Activated B cell treated with CpG ODN at 0.5 μM for 24 hours (primary cell): Measurements from ENCODE around the gene RYK. TPM values are rescaled to one million over a fixed set of nuclear protein-coding genes. Genes with fewer than 3 reads are reported as not detected.

ENCODE experiments used
- ATAC-seq: fragments of 200-7000 bp; cut with Tn5 transposase; one replicate; pipeline ENCODE4 v1.10.0; 2021; ENCODE audit warnings: low read depth, mild to moderate bottlenecking, moderate library complexity
- CTCF ChIA-PET: fragments of 350-600 bp; sonication (Branson Sonifier 250); formaldehyde crosslinking; loops from one replicate; lab custom pipeline; 2021; ENCODE audit warnings: antibody characterized with exemption; lab: Charles Lee
- POLR2A ChIA-PET: fragments of 350-600 bp; sonication (Branson Sonifier 250); formaldehyde crosslinking; loops from one replicate; lab custom pipeline; 2021; ENCODE audit warnings: antibody characterized with exemption; lab: Charles Lee
- DNase-seq: peaks from one replicate; pipeline ENCODE4 v3.0.0; 2022
- H3K27ac Mint-ChIP-seq: one replicate; pipeline ENCODE4 v1.8.0; 2020; ENCODE audit warnings: mixed read lengths
- H3K27me3 Mint-ChIP-seq: one replicate; pipeline ENCODE4 v1.8.0; 2021; ENCODE audit warnings: mixed read lengths
- H3K36me3 Mint-ChIP-seq: one replicate; pipeline ENCODE4 v1.8.0; 2021; ENCODE audit warnings: low read depth, mixed read lengths
- H3K4me1 Mint-ChIP-seq: one replicate; pipeline ENCODE4 v1.8.0; 2021; ENCODE audit warnings: mixed read lengths
- H3K4me3 Mint-ChIP-seq: one replicate; pipeline ENCODE4 v1.8.0; 2020; ENCODE audit warnings: mild to moderate bottlenecking, mixed read lengths
- H3K9me3 Mint-ChIP-seq: one replicate; pipeline ENCODE4 v1.8.0; 2020; ENCODE audit warnings: mixed read lengths
- intact Hi-C: fragments of 100-400 bp; cut with micrococcal nuclease; formaldehyde crosslinking; loops from one replicate; pipeline ENCODE4 v1.15.1; 2024
- total RNA-seq: library from RNA; stranded (reverse); gene quantifications from 2 replicates; pipeline ENCODE4 v1.2.3, GENCODE V29; 2022
- TF ChIP-seq, protein P1 (sequence below): fragments of 200-600 bp; IDR thresholded peaks from one replicate; pipeline ENCODE4 v1.8.0; 2022; ENCODE audit warnings: antibody characterized with exemption, mild to moderate bottlenecking

RYK gene
- total RNA-seq, 1 donor from 2014 or later, result 38.8 TPM

DNA sequence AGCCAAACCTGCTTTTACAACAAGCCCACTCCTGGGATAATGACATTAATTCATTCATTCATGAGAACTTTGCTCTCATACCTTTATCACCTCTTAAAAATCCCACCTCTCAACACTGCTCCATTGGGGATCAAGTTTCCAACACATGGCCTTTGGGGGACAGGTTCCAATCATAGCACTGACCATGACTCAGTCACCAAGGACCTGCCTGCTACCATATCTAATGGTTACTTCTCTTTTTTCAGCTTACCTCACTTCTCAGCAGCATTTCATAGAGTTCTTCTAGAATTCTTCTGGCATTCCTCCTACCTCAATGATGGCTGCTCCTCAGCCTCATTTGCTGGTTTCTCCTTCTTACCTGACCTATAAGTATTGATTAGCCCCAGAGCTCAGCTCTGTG, 36.9 kb upstream of the RYK start:
- no peaks in the 10 kb centered on the region for H3K36me3 Mint-ChIP-seq
- ATAC-seq (no peak), DNase-seq (no peak)
- H3K9me3 Mint-ChIP-seq, result no peaks in the 10 kb centered on the region
- peaks cover 20% of the 10 kb centered on the region for H3K27me3 Mint-ChIP-seq
- no peaks in the 10 kb centered on the region for H3K4me1 Mint-ChIP-seq
- CTCF ChIA-PET, result no interaction called here
- intact Hi-C loops, result no loop called here
- no peak overlapping the region for H3K4me3 Mint-ChIP-seq
- POLR2A ChIA-PET, result no interaction called here
- H3K27ac Mint-ChIP-seq, result no peak overlapping the region
- TF ChIP-seq, protein P1, sequence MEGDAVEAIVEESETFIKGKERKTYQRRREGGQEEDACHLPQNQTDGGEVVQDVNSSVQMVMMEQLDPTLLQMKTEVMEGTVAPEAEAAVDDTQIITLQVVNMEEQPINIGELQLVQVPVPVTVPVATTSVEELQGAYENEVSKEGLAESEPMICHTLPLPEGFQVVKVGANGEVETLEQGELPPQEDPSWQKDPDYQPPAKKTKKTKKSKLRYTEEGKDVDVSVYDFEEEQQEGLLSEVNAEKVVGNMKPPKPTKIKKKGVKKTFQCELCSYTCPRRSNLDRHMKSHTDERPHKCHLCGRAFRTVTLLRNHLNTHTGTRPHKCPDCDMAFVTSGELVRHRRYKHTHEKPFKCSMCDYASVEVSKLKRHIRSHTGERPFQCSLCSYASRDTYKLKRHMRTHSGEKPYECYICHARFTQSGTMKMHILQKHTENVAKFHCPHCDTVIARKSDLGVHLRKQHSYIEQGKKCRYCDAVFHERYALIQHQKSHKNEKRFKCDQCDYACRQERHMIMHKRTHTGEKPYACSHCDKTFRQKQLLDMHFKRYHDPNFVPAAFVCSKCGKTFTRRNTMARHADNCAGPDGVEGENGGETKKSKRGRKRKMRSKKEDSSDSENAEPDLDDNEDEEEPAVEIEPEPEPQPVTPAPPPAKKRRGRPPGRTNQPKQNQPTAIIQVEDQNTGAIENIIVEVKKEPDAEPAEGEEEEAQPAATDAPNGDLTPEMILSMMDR, result no peak

DNA sequence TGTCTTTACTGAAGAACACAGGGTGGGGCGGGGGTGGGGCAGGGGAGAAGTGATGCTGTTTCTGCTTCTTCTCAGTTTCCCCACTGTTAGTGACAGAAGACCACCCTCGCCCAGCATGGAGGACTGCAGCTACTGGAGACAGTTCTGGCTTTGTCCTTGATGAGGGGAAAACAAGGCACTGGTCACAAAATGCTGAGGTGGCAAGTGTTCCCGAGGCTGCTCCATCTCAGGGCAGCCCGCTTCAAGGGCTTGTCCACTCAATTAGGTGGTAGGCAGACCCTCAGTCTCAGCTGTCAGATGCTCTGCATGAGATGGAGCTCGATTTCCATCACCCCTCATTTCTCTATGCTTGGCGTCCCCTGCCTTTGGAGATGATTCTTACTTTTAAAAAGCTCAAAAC, 33.8 kb upstream of the RYK start:
- H3K4me3 Mint-ChIP-seq, result no peak overlapping the region
- H3K27ac Mint-ChIP-seq, result no peak overlapping the region
- ChIA-PET CTCF (no interaction called here), POLR2A (no interaction called here)
- TF ChIP-seq, protein P1, result no peak
- H3K9me3 Mint-ChIP-seq, result peaks cover 3% of the 10 kb centered on the region
- peaks cover 28% of the 10 kb centered on the region for H3K27me3 Mint-ChIP-seq
- no peaks in the 10 kb centered on the region for H3K4me1 Mint-ChIP-seq
- ATAC-seq (no peak), DNase-seq (no peak)
- intact Hi-C loops, result no loop called here
- no peaks in the 10 kb centered on the region for H3K36me3 Mint-ChIP-seq

GRCh38 chr3:134282659-134283047, 32.0 kb upstream of the RYK start:
- H3K4me3 Mint-ChIP-seq, result no peak overlapping the region
- ChIA-PET CTCF (no interaction called here), POLR2A (no interaction called here)
- no peak for ATAC-seq
- H3K4me1 Mint-ChIP-seq, result no peaks in the 10 kb centered on the region
- H3K27ac Mint-ChIP-seq, result no peak overlapping the region
- H3K9me3 Mint-ChIP-seq, result peaks cover 3% of the 10 kb centered on the region
- H3K36me3 Mint-ChIP-seq, result no peaks in the 10 kb centered on the region
- TF ChIP-seq, protein P1, result no peak
- intact Hi-C loops, result no loop called here
- DNase-seq, result no peak
- H3K27me3 Mint-ChIP-seq, result peaks cover 23% of the 10 kb centered on the region

DNA sequence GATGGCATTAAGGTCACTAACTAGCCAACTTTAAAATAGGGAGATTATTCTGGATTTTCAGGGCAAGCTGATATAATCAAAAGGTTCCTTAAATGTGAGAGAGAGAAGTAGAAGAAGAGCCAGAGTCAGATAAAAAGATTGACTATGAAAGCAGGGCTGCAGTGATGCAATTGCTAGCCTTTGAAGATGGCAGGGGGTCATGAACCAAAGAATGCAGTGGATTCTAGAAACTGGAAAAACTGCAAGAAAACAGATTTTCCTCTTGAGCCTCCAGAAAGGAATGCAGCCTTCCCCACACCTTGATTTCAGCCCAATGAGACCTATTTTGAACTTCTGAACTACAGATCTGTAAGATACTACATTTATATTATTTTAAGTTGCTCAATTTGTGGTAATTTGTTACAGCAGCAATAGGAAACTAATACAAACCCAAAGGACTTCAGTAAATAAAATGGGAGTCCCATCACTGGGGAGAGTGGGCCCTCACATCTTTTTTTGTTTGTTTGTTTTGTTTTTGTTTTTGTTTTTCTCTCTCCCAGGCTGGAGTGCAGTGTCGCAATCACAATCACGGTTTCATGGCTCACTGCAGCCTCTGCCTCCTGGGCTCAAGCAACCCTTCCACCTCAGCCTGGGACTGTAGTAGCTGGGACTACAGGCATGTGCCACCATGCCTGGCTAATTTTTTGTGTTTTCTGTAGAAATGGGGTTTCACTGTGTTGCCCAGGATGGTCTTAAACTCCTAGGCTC, 31.4 kb upstream of the RYK start:
- H3K27me3 Mint-ChIP-seq, result peaks cover 22% of the 10 kb centered on the region
- no peaks in the 10 kb centered on the region for H3K4me1 Mint-ChIP-seq
- no peaks in the 10 kb centered on the region for H3K36me3 Mint-ChIP-seq
- intact Hi-C loops, result no loop called here
- TF ChIP-seq, protein P1, result no peak
- ChIA-PET CTCF (no interaction called here), POLR2A (no interaction called here)
- H3K4me3 Mint-ChIP-seq, result no peak overlapping the region
- ATAC-seq (no peak), DNase-seq (no peak)
- H3K9me3 Mint-ChIP-seq, result peaks cover 3% of the 10 kb centered on the region
- H3K27ac Mint-ChIP-seq, result no peak overlapping the region

DNA sequence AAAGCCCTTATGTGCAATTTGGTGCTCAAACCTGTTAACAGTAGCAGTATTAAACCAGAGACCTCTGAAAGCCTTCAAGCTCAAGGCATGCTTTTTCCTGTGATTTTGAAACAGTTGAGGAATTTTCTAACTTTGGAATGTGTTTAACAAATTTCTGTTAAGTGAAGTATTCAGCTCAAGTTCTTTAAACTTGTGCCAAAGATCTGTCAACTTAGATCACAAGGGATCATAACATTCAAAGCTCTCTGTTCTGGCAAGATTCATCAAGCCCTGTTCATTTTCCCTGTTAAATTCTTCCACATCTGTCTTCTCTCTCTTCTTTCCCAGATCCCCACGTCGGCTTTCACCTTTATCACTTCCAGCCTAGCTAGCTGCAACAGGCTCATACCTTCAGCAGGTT, 28.8 kb upstream of the RYK start:
- intact Hi-C loops, result no loop called here
- DNase-seq, result no peak
- TF ChIP-seq, protein P1, result no peak
- Mint-ChIP-seq H3K9me3 (peaks cover 3% of the 10 kb centered on the region), H3K27ac (no peak overlapping the region), H3K4me3 (no peak overlapping the region), H3K36me3 (no peaks in the 10 kb centered on the region), H3K4me1 (no peaks in the 10 kb centered on the region), H3K27me3 (peaks cover 39% of the 10 kb centered on the region)
- ChIA-PET CTCF (no interaction called here), POLR2A (no interaction called here)
- no peak for ATAC-seq
